Gastroesophageal sphincter (tissue), 3 donors: ENCODE data around the gene HELZ.

ENCODE experiments used
- CTCF ChIP-seq, 4 experiments: fragments of 200-600 bp in 2 of 4; fragments of 450-650 bp in 2 of 4; sonication (generic) in 1 of 4; IDR thresholded peaks; one replicate each; pipeline ENCODE4 v1.5.1; 2017 to 2019; ENCODE audit warnings: antibody characterized with exemption in 4 of 4, mild to moderate bottlenecking in 2 of 4, moderate library complexity in 2 of 4
- POLR2A ChIP-seq, 2 donors: fragments of 450-650 bp; IDR thresholded peaks; one replicate each; pipeline ENCODE4 v1.6.1; 2017; ENCODE audit warnings: antibody characterized with exemption in 2 of 2, mild to moderate bottlenecking in 2 of 2, moderate library complexity in 1 of 2

- TF ChIP-seq CTCF (IDR thresholded peaks at IDR 0.05) (no peak), POLR2A (IDR thresholded peaks at IDR 0.05) (no peak)
Observed at GRCh38 chr17:67215991-67216421, 29.0 kb downstream of the HELZ start.
